Uterus (tissue), 2 donors: ENCODE measurements around the gene ARHGAP5.

Experiments used
- CTCF ChIP-seq, 4 experiments: fragments of 200-600 bp in 2 of 4; fragments of 450-650 bp in 2 of 4; sonication (generic) in 2 of 4; IDR thresholded peaks; one replicate each; pipeline ENCODE4 v1.5.1; 2016 to 2019; ENCODE audit warnings: antibody characterized with exemption in 4 of 4, mild to moderate bottlenecking in 2 of 4, moderate library complexity in 1 of 4
- POLR2A ChIP-seq, 2 donors: fragments of 450-650 bp; IDR thresholded peaks; one replicate each; pipeline ENCODE4 v1.6.1; 2016; ENCODE audit warnings: antibody characterized with exemption in 2 of 2, mild to moderate bottlenecking in 1 of 2, moderate library complexity in 1 of 2

- no peak for TF ChIP-seq CTCF (IDR thresholded peaks at IDR 0.05)
- no peak for TF ChIP-seq POLR2A (IDR thresholded peaks at IDR 0.05)
These were observed 1.1 kb downstream of the ARHGAP5 start for GRCh38 chr14:32078023-32078857.
